Osteoblast (primary cell): ENCODE measurements around the gene SORCS2. TPM values are rescaled to one million over a fixed set of nuclear protein-coding genes. Genes with fewer than 3 reads are reported as not detected.

Experiments used
- DNase-seq: peaks from one replicate; pipeline ENCODE4 v3.0.0; 2011; ENCODE audit warnings: low spot score, mixed read lengths; ENCODE audit not compliant: insufficient read length; ENCODE audit errors: missing footprints
- H2AFZ ChIP-seq: 2 replicates; pipeline ENCODE4 v1.6.0; 2011; ENCODE audit warnings: mild to moderate bottlenecking, low read length
- H3K27ac ChIP-seq: 2 replicates; pipeline ENCODE4 v1.5.1; 2011; ENCODE audit warnings: mild to moderate bottlenecking, low read depth, low read length, moderate library complexity
- H3K27me3 ChIP-seq: 2 replicates; pipeline ENCODE4 v1.6.0; 2012; ENCODE audit warnings: mild to moderate bottlenecking, control low read depth, inconsistent platforms, low read length, moderate library complexity; ENCODE audit not compliant: insufficient read depth
- H3K36me3 ChIP-seq: 2 replicates; pipeline ENCODE4 v1.5.1; 2011; ENCODE audit warnings: mild to moderate bottlenecking, low read length, control low read depth, moderate library complexity; ENCODE audit not compliant: insufficient read depth
- H3K4me1 ChIP-seq: 2 replicates; pipeline ENCODE4 v1.5.1; 2011; ENCODE audit warnings: mild to moderate bottlenecking, low read length, control low read depth, moderate library complexity; ENCODE audit not compliant: insufficient read depth
- H3K4me2 ChIP-seq: 2 replicates; pipeline ENCODE4 v1.6.0; 2011; ENCODE audit warnings: mild to moderate bottlenecking, low read length; ENCODE audit not compliant: insufficient read depth
- H3K4me3 ChIP-seq: fragments of 200-600 bp; sonication (generic); 3 replicates; pipeline ENCODE4 v1.5.1; 2012; ENCODE audit warnings: mild to moderate bottlenecking, low read length, inconsistent platforms; ENCODE audit not compliant: insufficient read depth
- H3K79me2 ChIP-seq: 2 replicates; pipeline ENCODE4 v1.6.0; 2012; ENCODE audit warnings: mild to moderate bottlenecking, low read length, control low read depth, inconsistent platforms; ENCODE audit not compliant: insufficient read depth
- H3K9me3 ChIP-seq: 2 replicates; pipeline ENCODE4 v1.5.1; 2011; ENCODE audit warnings: low read depth, low read length, control low read depth
- H4K20me1 ChIP-seq: 2 replicates; pipeline ENCODE4 v1.6.0; 2012; ENCODE audit warnings: mild to moderate bottlenecking, low read length, control low read depth; ENCODE audit not compliant: insufficient read depth
- CTCF ChIP-seq: IDR thresholded peaks from 2 replicates; pipeline ENCODE4 v1.5.1; 2011; ENCODE audit warnings: mild to moderate bottlenecking, low read depth, low read length, moderate library complexity; ENCODE audit errors: extremely low read depth
- total RNA-seq: library from RNA; depleted of rRNA; stranded (reverse); fragments of >200 nt; gene quantifications from 2 replicates; pipeline ENCODE4 v1.2.3, GENCODE V29; 2012

The SORCS2 gene
- total RNA-seq, 1 donor = 9.0 TPM

- Histone ChIP-seq H3K27me3 (peaks cover 13% of the 10 kb centered on the region), H3K4me2 (no peak overlapping the region), H2AFZ (no peak overlapping the region), H3K4me3 (no peak overlapping the region), H3K27ac (no peak overlapping the region), H4K20me1 (peaks cover 2% of the 10 kb centered on the region), H3K9me3 (no peaks in the 10 kb centered on the region), H3K4me1 (peaks cover 7% of the 10 kb centered on the region), H3K79me2 (no peaks in the 10 kb centered on the region), H3K36me3 (no peaks in the 10 kb centered on the region)
- no peak for DNase-seq
- TF ChIP-seq CTCF = no peak
Observed at GRCh38 chr4:7355795-7356194, 163.5 kb downstream of the SORCS2 start.

DNA sequence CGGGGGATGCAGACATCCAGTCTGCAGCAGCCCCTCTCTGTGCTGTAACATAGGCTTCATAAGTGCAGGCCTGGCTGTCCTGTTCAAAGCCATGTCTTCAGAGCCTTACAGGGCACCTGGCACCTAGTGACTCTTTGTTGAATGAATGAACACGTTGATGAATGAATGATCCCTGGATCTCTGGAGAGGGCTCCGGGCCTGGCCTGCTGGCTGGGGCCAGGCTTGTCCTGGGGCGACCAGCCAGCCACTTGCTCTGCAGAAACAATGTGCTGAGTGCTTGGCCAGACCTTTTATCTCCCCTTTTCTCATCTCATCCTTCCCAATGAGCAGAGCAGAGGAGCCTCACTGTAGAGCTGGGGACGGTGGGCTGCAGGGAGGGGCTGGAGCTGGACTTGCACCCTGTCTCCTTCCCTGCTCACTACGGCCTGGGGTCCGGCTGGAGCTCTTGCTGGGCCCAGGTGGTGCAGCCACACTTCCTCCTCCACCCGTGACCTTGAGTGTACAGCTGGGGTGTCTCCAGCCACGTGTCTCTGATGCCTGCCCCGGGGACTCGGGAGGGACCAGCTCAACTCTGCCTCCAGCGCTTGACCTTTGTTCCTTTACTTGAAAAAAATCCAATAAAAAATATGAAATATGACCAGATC lies 164.5 kb downstream of the SORCS2 start:
- H3K4me2 ChIP-seq = no peak overlapping the region
- peaks cover 2% of the 10 kb centered on the region for H4K20me1 ChIP-seq
- no peak for TF ChIP-seq CTCF
- peaks cover 7% of the 10 kb centered on the region for H3K4me1 ChIP-seq
- no peaks in the 10 kb centered on the region for H3K36me3 ChIP-seq
- peaks cover 8% of the 10 kb centered on the region for H3K27me3 ChIP-seq
- H3K4me3 ChIP-seq = no peak overlapping the region
- DNase-seq = peak; percentile 73
- H3K79me2 ChIP-seq = no peaks in the 10 kb centered on the region
- H3K27ac ChIP-seq = no peak overlapping the region
- H2AFZ ChIP-seq = no peak overlapping the region
- no peaks in the 10 kb centered on the region for H3K9me3 ChIP-seq

DNA sequence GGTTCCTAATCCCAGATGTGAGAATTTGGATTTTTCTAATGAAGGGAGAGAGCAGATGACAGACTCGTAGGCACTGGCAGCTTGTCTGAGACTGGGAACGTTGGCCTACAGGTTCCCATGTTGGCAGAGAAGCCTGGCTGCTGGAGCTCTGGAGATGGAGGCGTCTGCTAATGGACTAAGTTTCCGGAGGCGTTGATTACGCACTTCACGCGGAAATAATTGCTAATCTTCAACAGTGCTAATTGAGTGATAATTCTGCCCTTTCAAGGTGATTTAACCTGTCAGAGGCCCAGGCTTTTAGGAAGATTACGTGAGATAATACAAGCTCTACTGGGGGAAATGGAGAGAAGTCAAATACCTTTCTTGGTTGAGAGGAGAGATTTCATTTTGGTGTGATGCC lies 165.0 kb downstream of the SORCS2 start:
- Histone ChIP-seq H3K36me3 (no peaks in the 10 kb centered on the region), H3K9me3 (no peaks in the 10 kb centered on the region), H3K4me1 (peaks cover 7% of the 10 kb centered on the region), H3K79me2 (no peaks in the 10 kb centered on the region), H3K27ac (no peak overlapping the region), H3K4me3 (no peak overlapping the region), H4K20me1 (peaks cover 2% of the 10 kb centered on the region), H3K27me3 (peaks cover 7% of the 10 kb centered on the region), H2AFZ (no peak overlapping the region), H3K4me2 (no peak overlapping the region)
- no peak for TF ChIP-seq CTCF
- no peak for DNase-seq

- H3K4me3 ChIP-seq = no peak overlapping the region
Observed at GRCh38 chr4:7358100-7358735, 165.9 kb downstream of the SORCS2 start.

More at GRCh38 chr4:7358100-7358735, 165.9 kb downstream of the SORCS2 start:
- no peak overlapping the region for H2AFZ ChIP-seq
- no peaks in the 10 kb centered on the region for H3K79me2 ChIP-seq
- DNase-seq = peak; percentile 96
- H3K36me3 ChIP-seq = no peaks in the 10 kb centered on the region
- H3K27me3 ChIP-seq = peaks cover 6% of the 10 kb centered on the region
- H3K27ac ChIP-seq = no peak overlapping the region
- H3K4me2 ChIP-seq = no peak overlapping the region
- no peak for TF ChIP-seq CTCF
- H3K9me3 ChIP-seq = no peaks in the 10 kb centered on the region
- peaks cover 7% of the 10 kb centered on the region for H3K4me1 ChIP-seq
- H4K20me1 ChIP-seq = peaks cover 2% of the 10 kb centered on the region
